MM.1S (cell line): Measurements from ENCODE around the gene AEBP1.

Experiments used
- CTCF ChIP-seq: fragments of 300-600 bp; sonication (generic); IDR thresholded peaks from 2 replicates; pipeline ENCODE4 v1.5.1; 2016; ENCODE audit warnings: antibody characterized with exemption, low read length, mixed read lengths
- EZH2 ChIP-seq: fragments of 300-600 bp; sonication (generic); optimal IDR thresholded peaks from 2 replicates; pipeline ENCODE3; 2017; ENCODE audit warnings: low read depth, mild to moderate bottlenecking, antibody characterized with exemption, low read length, mixed read lengths
- EZH2phosphoT487 ChIP-seq: fragments of 300-600 bp; sonication (generic); IDR thresholded peaks from 2 replicates; pipeline ENCODE4 v1.6.1; 2018; ENCODE audit warnings: antibody characterized with exemption, low read length

GRCh38 chr7:44151956-44152355, 47.8 kb downstream of the AEBP1 start:
- TF ChIP-seq EZH2: no peak
- TF ChIP-seq CTCF: no peak
- TF ChIP-seq EZH2phosphoT487: no peak
